H1 (cell line): Measurements from ENCODE around the gene CUZD1. TPM values are rescaled to one million over a fixed set of nuclear protein-coding genes. Genes with fewer than 3 reads are reported as not detected.

Source experiments
- CTCF ChIA-PET: fragments of 300-600 bp; sonication (Branson Sonifier 250); formaldehyde crosslinking; loops from one replicate; lab custom pipeline; 2021; ENCODE audit not compliant: partially characterized antibody; lab: Charles Lee
- POLR2A ChIA-PET: fragments of 300-600 bp; sonication (Branson Sonifier 250); formaldehyde crosslinking; loops from one replicate; lab custom pipeline; 2021; ENCODE audit warnings: inconsistent platforms; ENCODE audit not compliant: partially characterized antibody; lab: Charles Lee
- DNase-seq, 2 experiments: peaks; one replicate each; pipeline versions ENCODE4 v3.0.0 to v3.0.0-alpha.2; 2010 to 2022; ENCODE audit warnings: low spot score in 2 of 2, low read depth in 1 of 2, mixed read lengths in 1 of 2
- FAIRE-seq: peaks from 2 replicates; lab custom pipeline; 2011; peaks lifted over from hg19 to GRCh38; lab: Jason Lieb, UNC
- H2AFZ ChIP-seq: 2 replicates; pipeline ENCODE4 v1.8.1; 2012; ENCODE audit warnings: low read length, inconsistent platforms
- H2AK5ac ChIP-seq: 2 replicates; pipeline ENCODE4 v1.6.1; 2013; ENCODE audit warnings: low read depth, low read length
- H2BK120ac ChIP-seq: replicated peaks from 2 replicates; pipeline ENCODE3; 2013; ENCODE audit warnings: low read depth, low read length, inconsistent platforms
- H2BK12ac ChIP-seq: 2 replicates; pipeline ENCODE4 v1.6.1; 2013; ENCODE audit warnings: low read depth, low read length
- H2BK15ac ChIP-seq: 2 replicates; pipeline ENCODE4 v1.6.1; 2013; ENCODE audit warnings: low read length
- H2BK20ac ChIP-seq: 2 replicates; pipeline ENCODE4 v1.6.1; 2013; ENCODE audit warnings: low read length
- H2BK5ac ChIP-seq: 2 replicates; pipeline ENCODE4 v1.6.1; 2013; ENCODE audit warnings: low read depth, low read length
- H3K14ac ChIP-seq: 2 replicates; pipeline ENCODE4 v1.6.1; 2013; ENCODE audit warnings: inconsistent platforms; ENCODE audit not compliant: insufficient read length
- H3K18ac ChIP-seq: 2 replicates; pipeline ENCODE4 v1.6.1; 2013; ENCODE audit warnings: low read length; ENCODE audit errors: extremely low read depth
- H3K23ac ChIP-seq: 2 replicates; pipeline ENCODE4 v1.6.1; 2013; ENCODE audit warnings: inconsistent platforms; ENCODE audit not compliant: insufficient read length
- H3K23me2 ChIP-seq: 2 replicates; pipeline ENCODE4 v1.6.1; 2013; ENCODE audit warnings: low read depth, low read length
- H3K27ac ChIP-seq: 2 replicates; pipeline ENCODE4 v1.6.1; 2011; ENCODE audit warnings: low read depth, low read length, inconsistent platforms
- H3K27me3 ChIP-seq, 4 experiments: replicated peaks in 1 of 4; 1 replicate in 1 of 4; 2 replicates in 3 of 4; pipeline versions ENCODE4 v1.6.1 to v1.8.1; 2011 to 2013; ENCODE audit warnings: low read length in 3 of 4, mild to moderate bottlenecking in 3 of 4, inconsistent platforms in 2 of 4, mixed read lengths in 2 of 4, moderate library complexity in 1 of 4; ENCODE audit not compliant: control insufficient read depth in 3 of 4, insufficient read depth in 3 of 4; ENCODE audit errors: extremely low read depth in 1 of 4
- H3K36me3 ChIP-seq, 4 experiments: 2 replicates each; pipeline versions ENCODE4 v1.6.1 to v1.8.1; 2011 to 2013; ENCODE audit warnings: mild to moderate bottlenecking in 4 of 4, low read length in 3 of 4, moderate library complexity in 2 of 4, control low read depth in 1 of 4, inconsistent platforms in 1 of 4; ENCODE audit not compliant: insufficient read depth in 4 of 4, control insufficient read depth in 2 of 4
- H3K4ac ChIP-seq: replicated peaks from 2 replicates; pipeline ENCODE3; 2013; ENCODE audit warnings: low read length, low read depth, mixed read lengths, inconsistent platforms; ENCODE audit not compliant: insufficient read length
- H3K4me1 ChIP-seq, 4 experiments: replicated peaks in 1 of 4; 1 replicate in 1 of 4; 2 replicates in 3 of 4; pipeline versions ENCODE4 v1.6.1 to v1.8.1; 2011 to 2013; ENCODE audit warnings: low read length in 3 of 4, inconsistent platforms in 2 of 4, mixed read lengths in 1 of 4; ENCODE audit not compliant: insufficient read depth in 4 of 4, control insufficient read depth in 3 of 4
- H3K4me2 ChIP-seq, 2 experiments: 2 replicates each; pipeline versions ENCODE4 v1.6.1 to v1.8.1; 2011 to 2013; ENCODE audit warnings: low read depth in 2 of 2, low read length in 2 of 2, control low read depth in 1 of 2, inconsistent platforms in 1 of 2, mild to moderate bottlenecking in 1 of 2; ENCODE audit not compliant: insufficient read depth in 1 of 2
- H3K4me3 ChIP-seq, 4 experiments: fragments of 200-600, 300-600 bp in 1 of 4; sonication (generic), shearing (Covaris generic), sonication (Bioruptor Twin) in 1 of 4; 2 replicates each; pipeline versions ENCODE4 v1.5.1 to v1.8.1; 2011 to 2016; ENCODE audit warnings: low read length in 4 of 4, low read depth in 3 of 4, control low read depth in 2 of 4, inconsistent platforms in 2 of 4, mild to moderate bottlenecking in 2 of 4, mixed read lengths in 1 of 4, moderate library complexity in 1 of 4; ENCODE audit not compliant: insufficient read depth in 2 of 4; ENCODE audit errors: extremely low read depth in 1 of 4
- H3K56ac ChIP-seq: replicated peaks from 2 replicates; pipeline ENCODE3; 2013; ENCODE audit warnings: low read depth, mild to moderate bottlenecking, mixed read lengths, low read length, inconsistent platforms; ENCODE audit not compliant: insufficient read length
- H3K79me1 ChIP-seq: 2 replicates; pipeline ENCODE4 v1.6.1; 2013; ENCODE audit warnings: low read depth, low read length, control low read depth
- H3K79me2 ChIP-seq, 2 experiments: 2 replicates each; pipeline versions ENCODE4 v1.6.1 to v1.8.1; 2012 to 2013; ENCODE audit warnings: low read length in 2 of 2, mild to moderate bottlenecking in 2 of 2, inconsistent platforms in 1 of 2; ENCODE audit not compliant: insufficient read depth in 2 of 2, control insufficient read depth in 1 of 2
- H3K9ac ChIP-seq, 4 experiments: replicated peaks in 1 of 4; 1 replicate in 1 of 4; 2 replicates in 3 of 4; pipeline versions ENCODE4 v1.6.1 to v1.8.1; 2011 to 2013; ENCODE audit warnings: low read depth in 3 of 4, low read length in 3 of 4, control low read depth in 2 of 4, mild to moderate bottlenecking in 2 of 4, moderate library complexity in 2 of 4, inconsistent platforms in 1 of 4; ENCODE audit errors: extremely low read depth in 1 of 4
- H3K9me3 ChIP-seq, 2 experiments: 2 replicates each; pipeline versions ENCODE4 v1.6.1 to v1.8.1; 2012 to 2013; ENCODE audit warnings: mild to moderate bottlenecking in 2 of 2, moderate library complexity in 2 of 2, control low read depth in 1 of 2, inconsistent platforms in 1 of 2, low read depth in 1 of 2, low read length in 1 of 2, mixed read lengths in 1 of 2; ENCODE audit not compliant: insufficient read depth in 2 of 2
- H4K20me1 ChIP-seq, 2 experiments: replicated peaks in 1 of 2; 2 replicates each; pipeline versions ENCODE3 to v1.8.1; 2011 to 2013; ENCODE audit warnings: inconsistent platforms in 2 of 2, low read length in 2 of 2, mild to moderate bottlenecking in 1 of 2; ENCODE audit not compliant: insufficient read depth in 2 of 2, control insufficient read depth in 1 of 2
- H4K5ac ChIP-seq: 2 replicates; pipeline ENCODE4 v1.6.1; 2013; ENCODE audit warnings: low read length, low read depth, mixed read lengths, inconsistent platforms; ENCODE audit not compliant: insufficient read length
- H4K8ac ChIP-seq: 2 replicates; pipeline ENCODE4 v1.8.0; 2013; ENCODE audit warnings: mild to moderate bottlenecking, moderate library complexity, low read length, inconsistent platforms; ENCODE audit not compliant: insufficient read depth; ENCODE audit errors: extremely low read depth
- H4K91ac ChIP-seq: replicated peaks from 2 replicates; pipeline ENCODE3; 2013; ENCODE audit warnings: low read length, mixed read lengths, inconsistent platforms; ENCODE audit not compliant: insufficient read length
- CEBPB ChIP-seq: IDR thresholded peaks from 2 replicates; pipeline ENCODE4 v1.6.1; 2012; ENCODE audit warnings: low read depth, low read length
- WGBS, 2 experiments: shearing (Covaris generic) in 1 of 2; methylation state at CpG; one replicate each; pipeline versions ENCODE4 v1.1.6 to v1.1.7; 2013 to 2015; ENCODE audit warnings: low lambda C conversion rate in 2 of 2, mixed read lengths in 2 of 2, inconsistent platforms in 1 of 2, low coverage in 1 of 2, missing lambda C conversion rate in 1 of 2; ENCODE audit not compliant: insufficient replicate concordance in 2 of 2, insufficient coverage in 1 of 2, insufficient read length in 1 of 2; ENCODE audit errors: extremely low coverage in 1 of 2, missing lambda C conversion rate in 1 of 2; 5-methylcytosine and 5-hydroxymethylcytosine counted together
- polyA plus RNA-seq, 7 experiments: library from polyadenylated mRNA; depleted of rRNA in 3 of 7; stranded (reverse) in 5 of 7; unstranded in 2 of 7; fragments of >200 nt in 5 of 7; fragments of 200-250 nt in 2 of 7; gene quantifications; 1 replicate in 5 of 7; 2 replicates in 1 of 7; 4 replicates in 1 of 7; pipeline versions ENCODE4 v1.2.1 to v1.2.3, GENCODE V29; 2011 to 2013; ENCODE audit warnings: missing spikeins in 2 of 7, mixed read lengths in 2 of 7
- total RNA-seq: library from RNA; stranded (reverse); fragmentation: NEBNext Ultra II Directional; extraction: Animal tissue kit (Norgen Biotek cat#: 25700); gene quantifications from 2 replicates; pipeline ENCODE4 v1.2.1, GENCODE V29; 2021
- TF ChIP-seq, protein P1 (sequence below), 3 experiments: IDR thresholded peaks; 1 replicate in 2 of 3; 2 replicates in 1 of 3; pipeline versions ENCODE4 v1.5.1 to v1.6.1; 2011; ENCODE audit warnings: low read length in 3 of 3, mild to moderate bottlenecking in 3 of 3, inconsistent platforms in 2 of 3, low read depth in 1 of 3, moderate library complexity in 1 of 3; ENCODE audit not compliant: insufficient read depth in 1 of 3; ENCODE audit errors: control extremely low read depth in 1 of 3

CUZD1 gene
- total and polyA plus RNA-seq, 2 of the 8 experiments (the other 6 are each of a cell fraction or from before 2014, with no cell fraction given), result 11.9 to 30.0 TPM

DNA sequence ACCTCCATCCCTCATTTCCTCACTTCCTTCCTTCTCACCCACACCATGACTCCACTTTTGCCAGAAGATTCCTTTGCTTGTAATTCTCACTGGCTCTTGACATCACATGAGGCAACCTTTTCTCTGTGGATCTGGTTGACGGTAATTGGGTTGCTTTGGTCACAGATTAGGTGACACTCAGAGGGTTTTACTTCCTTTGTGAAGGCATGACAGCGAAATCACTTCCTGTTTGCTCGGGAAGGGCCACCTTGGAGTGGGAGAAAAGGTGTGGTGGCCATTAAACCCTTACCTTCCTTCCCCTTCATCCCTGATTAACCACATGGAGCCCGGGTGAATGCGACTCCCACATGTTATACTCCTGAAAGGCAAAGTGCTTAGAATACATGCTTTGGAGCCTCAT lies 30.2 kb downstream of the CUZD1 start:
- TF ChIP-seq, protein P1, sequence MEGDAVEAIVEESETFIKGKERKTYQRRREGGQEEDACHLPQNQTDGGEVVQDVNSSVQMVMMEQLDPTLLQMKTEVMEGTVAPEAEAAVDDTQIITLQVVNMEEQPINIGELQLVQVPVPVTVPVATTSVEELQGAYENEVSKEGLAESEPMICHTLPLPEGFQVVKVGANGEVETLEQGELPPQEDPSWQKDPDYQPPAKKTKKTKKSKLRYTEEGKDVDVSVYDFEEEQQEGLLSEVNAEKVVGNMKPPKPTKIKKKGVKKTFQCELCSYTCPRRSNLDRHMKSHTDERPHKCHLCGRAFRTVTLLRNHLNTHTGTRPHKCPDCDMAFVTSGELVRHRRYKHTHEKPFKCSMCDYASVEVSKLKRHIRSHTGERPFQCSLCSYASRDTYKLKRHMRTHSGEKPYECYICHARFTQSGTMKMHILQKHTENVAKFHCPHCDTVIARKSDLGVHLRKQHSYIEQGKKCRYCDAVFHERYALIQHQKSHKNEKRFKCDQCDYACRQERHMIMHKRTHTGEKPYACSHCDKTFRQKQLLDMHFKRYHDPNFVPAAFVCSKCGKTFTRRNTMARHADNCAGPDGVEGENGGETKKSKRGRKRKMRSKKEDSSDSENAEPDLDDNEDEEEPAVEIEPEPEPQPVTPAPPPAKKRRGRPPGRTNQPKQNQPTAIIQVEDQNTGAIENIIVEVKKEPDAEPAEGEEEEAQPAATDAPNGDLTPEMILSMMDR (IDR thresholded peaks at IDR 0.05; ENCODE audit: control extremely low read depth in 1 of 3, insufficient read depth in 1 of 3, low read depth in 1 of 3, low read length in 3 of 3), result no peak
- no peak for TF ChIP-seq CEBPB
- H2BK12ac ChIP-seq, result no peak overlapping the region
- FAIRE-seq (no peak), DNase-seq (no peak)
- H3K18ac ChIP-seq, result no peak overlapping the region
- no peak overlapping the region for H2BK15ac ChIP-seq
- no peaks in the 10 kb centered on the region; a peak in 1 of 7 replicates for H3K27me3 ChIP-seq
- H4K5ac ChIP-seq, result no peak overlapping the region
- CTCF ChIA-PET, result no interaction called here
- H3K79me1 ChIP-seq, result no peaks in the 10 kb centered on the region
- no peak overlapping the region for H2AK5ac ChIP-seq
- no peak overlapping the region for H3K4me2 ChIP-seq
- no peaks in the 10 kb centered on the region for H3K9me3 ChIP-seq
- no peak overlapping the region for H3K14ac ChIP-seq
- H3K4ac ChIP-seq, result no peak overlapping the region
- H2BK120ac ChIP-seq, result no peak overlapping the region
- no peaks in the 10 kb centered on the region for H3K79me2 ChIP-seq
- H3K36me3 ChIP-seq, result no peaks in the 10 kb centered on the region
- H3K23me2 ChIP-seq, result no peaks in the 10 kb centered on the region; the same call in 1 of the 2 replicates
- no peak overlapping the region for H2BK20ac ChIP-seq
- POLR2A ChIA-PET, result no interaction called here
- H2AFZ ChIP-seq, result peak overlapping the region; percentile 41; the same call in 1 of the 2 replicates
- no peak overlapping the region for H3K4me3 ChIP-seq
- 88% methylated on average over 5 of the region's 5 CpGs; no CpG with 5 or more reads in 1 of the 2 experiments for WGBS, 2 experiments
- no peak overlapping the region for H3K56ac ChIP-seq
- H4K8ac ChIP-seq, result no peak overlapping the region
- no peak overlapping the region for H3K9ac ChIP-seq
- no peaks in the 10 kb centered on the region for H3K4me1 ChIP-seq
- H4K91ac ChIP-seq, result no peak overlapping the region
- no peak overlapping the region for H3K27ac ChIP-seq
- no peaks in the 10 kb centered on the region for H4K20me1 ChIP-seq
- H2BK5ac ChIP-seq, result no peak overlapping the region
- H3K23ac ChIP-seq, result no peak overlapping the region
